K562 (cell line): ENCODE results near the gene UGP2. TPM values are rescaled to one million over a fixed set of nuclear protein-coding genes. Genes with fewer than 3 reads are reported as not detected.
A peak's percentile ranks its signal among the peaks of the same experiment; 100 is the strongest.

ENCODE experiments used
- ATAC-seq: fragments of 200-7000 bp; cut with Tn5 transposase; 3 replicates; pipeline ENCODE4 v1.9.1; 2020; ENCODE audit warnings: moderate library complexity
- BruUV-seq: library from RNA; stranded (reverse); fragments of 400-500 nt; replicated peaks from 2 replicates; lab custom pipeline; 2021; lab: Mats Ljungman, UMichigan
- CTCF ChIA-PET: fragments of 300-600 bp; formaldehyde crosslinking; extraction: SDS; loops from one replicate; lab custom pipeline; 2021; ENCODE audit warnings: low intra/inter-chr PET ratio; lab: Yijun Ruan, JAX
- POLR2A ChIA-PET: fragments of 300-600, 350-650 bp; sonication (Branson Sonifier 250); formaldehyde crosslinking; extraction: SDS; loops from one replicate; lab custom pipeline; 2021; ENCODE audit warnings: antibody characterized with exemption, inconsistent platforms; lab: Yijun Ruan, JAX
- DNase-seq, 4 experiments: peaks; one replicate each; pipeline versions ENCODE4 v3.0.0 to v3.0.0-alpha.2; 2011 to 2018; ENCODE audit warnings: low spot score in 3 of 4, mixed read lengths in 3 of 4; ENCODE audit errors: extremely low read depth in 1 of 4
- FAIRE-seq: peaks from 2 replicates; lab custom pipeline; 2011; peaks lifted over from hg19 to GRCh38; lab: Jason Lieb, UNC
- H2AFZ ChIP-seq: 2 replicates; pipeline ENCODE4 v1.6.0; 2011; ENCODE audit warnings: low read depth, low read length, control low read depth, inconsistent platforms
- H3K27ac ChIP-seq: fragments of 200-600 bp; 3 replicates; pipeline ENCODE4 v1.8.0; 2011; ENCODE audit warnings: low read depth, mild to moderate bottlenecking, control low read depth, inconsistent platforms, low read length, moderate library complexity, mixed read lengths; ENCODE audit errors: extremely low read depth
- H3K27me3 ChIP-seq, 2 experiments: fragments of 300-600 bp in 1 of 2; 2 replicates in 1 of 2; 3 replicates in 1 of 2; pipeline versions ENCODE4 v1.6.0 to v1.8.0; 2011; ENCODE audit warnings: inconsistent platforms in 2 of 2, low read length in 2 of 2, mild to moderate bottlenecking in 1 of 2, mixed read lengths in 1 of 2, moderate library complexity in 1 of 2; ENCODE audit not compliant: control insufficient read depth in 2 of 2, insufficient read depth in 2 of 2
- H3K36me3 ChIP-seq: fragments of 300-600 bp; 3 replicates; pipeline ENCODE4 v1.8.0; 2011; ENCODE audit warnings: mild to moderate bottlenecking, low read length, inconsistent platforms; ENCODE audit not compliant: control insufficient read depth, insufficient read depth
- H3K4me1 ChIP-seq, 2 experiments: fragments of 200-600 bp in 1 of 2; replicated peaks in 1 of 2; 2 replicates in 1 of 2; 3 replicates in 1 of 2; pipeline versions ENCODE4 v1.5.1 to v1.8.0; 2011; ENCODE audit warnings: inconsistent platforms in 2 of 2, low read length in 2 of 2, mild to moderate bottlenecking in 1 of 2, mixed read lengths in 1 of 2, moderate library complexity in 1 of 2; ENCODE audit not compliant: control insufficient read depth in 2 of 2, insufficient read depth in 2 of 2
- H3K4me2 ChIP-seq: 2 replicates; pipeline ENCODE4 v1.6.1; 2011; ENCODE audit warnings: low read length, control low read depth, inconsistent platforms, mixed read lengths; ENCODE audit not compliant: insufficient read depth
- H3K4me3 ChIP-seq: fragments of 200-600 bp; sonication (generic), shearing (Covaris generic); 2 replicates; pipeline ENCODE4 v1.5.1; 2016; ENCODE audit warnings: control low read depth, inconsistent platforms
- H3K79me2 ChIP-seq: fragments of 200-600 bp; 3 replicates; pipeline ENCODE4 v1.8.0; 2011; ENCODE audit warnings: low read length, inconsistent platforms; ENCODE audit not compliant: control insufficient read depth, insufficient read depth
- H3K9ac ChIP-seq, 2 experiments: 2 replicates each; pipeline versions ENCODE4 v1.6.0 to v1.6.1; 2011; ENCODE audit warnings: low read depth in 2 of 2, low read length in 2 of 2, control low read depth in 1 of 2, inconsistent platforms in 1 of 2, mild to moderate bottlenecking in 1 of 2, mixed read lengths in 1 of 2; ENCODE audit not compliant: insufficient read depth in 1 of 2
- H3K9me1 ChIP-seq: one replicate; pipeline ENCODE4 v1.6.0; 2011; ENCODE audit warnings: inconsistent platforms, mild to moderate bottlenecking, low read length, moderate library complexity; ENCODE audit not compliant: control insufficient read depth, insufficient read depth
- H3K9me3 ChIP-seq: replicated peaks from 2 replicates; pipeline ENCODE4 v1.5.1; 2011; ENCODE audit warnings: low read depth, low read length, inconsistent platforms; ENCODE audit not compliant: control insufficient read depth, insufficient read depth
- H4K20me1 ChIP-seq: replicated peaks from 2 replicates; pipeline ENCODE4 v1.6.1; 2011; ENCODE audit warnings: low read length, inconsistent platforms, mixed read lengths; ENCODE audit not compliant: control insufficient read depth, insufficient read depth
- HNRNPK ChIP-seq: fragments of 200-400 bp; formaldehyde crosslinking; IDR thresholded peaks from one replicate; pipeline ENCODE4 v1.6.1; 2018; ENCODE audit warnings: mild to moderate bottlenecking, low read depth, low read length; ENCODE audit not compliant: poor library complexity, severe bottlenecking
- NFRKB ChIP-seq: fragments of 450-650 bp; IDR thresholded peaks from 2 replicates; pipeline ENCODE4 v1.6.1; 2016; ENCODE audit warnings: low read depth
- ZNF764 ChIP-seq: fragments of 250-450 bp; sonication (Bioruptor Pico); IDR thresholded peaks from 2 replicates; pipeline ENCODE4 v1.4.0; 2020; ENCODE audit warnings: low read depth, mild to moderate bottlenecking, moderate library complexity
- in situ Hi-C: fragments of 300-500 bp; cut with MboI; formaldehyde crosslinking; loops from 4 replicates; pipeline ENCODE4 v1.15.0; 2018; ENCODE audit warnings: inconsistent platforms, mixed read lengths
- intact Hi-C: fragments of 100-400 bp; cut with micrococcal nuclease; formaldehyde crosslinking; loops from 2 replicates; pipeline ENCODE4 v1.14.2; 2022
- polyA plus RNA-seq, 8 experiments: library from polyadenylated mRNA; depleted of rRNA in 4 of 8; stranded (reverse) in 5 of 8; unstranded in 3 of 8; fragments of >200 nt; fragmentation: Nextera tagmentation in 2 of 8; fragmentation: Illumina TruSeq in 1 of 8; extraction: Ambion mirVana in 2 of 8; extraction: Trizol in 1 of 8; gene quantifications; 2 replicates each; pipeline versions ENCODE4 v1.2.1 to v1.2.3, GENCODE V29; 2011 to 2014; ENCODE audit warnings: inconsistent platforms in 1 of 8, missing spikeins in 1 of 8
- total RNA-seq, 7 experiments: library from RNA; depleted of rRNA in 6 of 7; stranded (reverse); fragments of >200 nt in 6 of 7; fragmentation: Illumina TruSeq in 2 of 7; extraction: Trizol in 2 of 7; gene quantifications; 2 replicates each; pipeline versions ENCODE4 v1.2.1 to v1.2.3, GENCODE V29; 2011 to 2021; ENCODE audit warnings: low replicate concordance in 1 of 7
- TF ChIP-seq, protein P1 (sequence below): fragments of 250-450 bp; sonication (Bioruptor Pico); IDR thresholded peaks from 2 replicates; pipeline ENCODE4 v1.4.0; 2020; ENCODE audit warnings: mild to moderate bottlenecking
- TF ChIP-seq, protein P2 (sequence below): sonication (generic); IDR thresholded peaks from 2 replicates; pipeline ENCODE4 v1.6.1; 2016
- TF ChIP-seq, protein P3 (sequence below), 2 experiments: IDR thresholded peaks in 1 of 2; conservative IDR thresholded peaks in 1 of 2; 2 replicates each; pipeline ENCODE4 v1.6.1; 2016; ENCODE audit warnings: low read depth in 2 of 2, mild to moderate bottlenecking in 1 of 2, missing compliant biosample characterization in 1 of 2, missing genetic modification characterization in 1 of 2, moderate library complexity in 1 of 2
- TF ChIP-seq, protein P4 (sequence below): fragments of 200-800 bp; sonication (Bioruptor generic); IDR thresholded peaks from 2 replicates; pipeline ENCODE4 v1.6.1; 2016; ENCODE audit warnings: missing genetic modification characterization, missing compliant biosample characterization
- TF ChIP-seq, protein P5 (sequence below): fragments of 250-450 bp; sonication (Bioruptor Pico); IDR thresholded peaks from 2 replicates; pipeline ENCODE4 v1.5.0; 2020; ENCODE audit warnings: mild to moderate bottlenecking

UGP2 gene
- total and polyA plus RNA-seq, 9 of the 15 experiments (the other 6 are each of a cell fraction or from before 2014, with no cell fraction given) = 25.2 to 69.3 (median 58.9) TPM

DNA sequence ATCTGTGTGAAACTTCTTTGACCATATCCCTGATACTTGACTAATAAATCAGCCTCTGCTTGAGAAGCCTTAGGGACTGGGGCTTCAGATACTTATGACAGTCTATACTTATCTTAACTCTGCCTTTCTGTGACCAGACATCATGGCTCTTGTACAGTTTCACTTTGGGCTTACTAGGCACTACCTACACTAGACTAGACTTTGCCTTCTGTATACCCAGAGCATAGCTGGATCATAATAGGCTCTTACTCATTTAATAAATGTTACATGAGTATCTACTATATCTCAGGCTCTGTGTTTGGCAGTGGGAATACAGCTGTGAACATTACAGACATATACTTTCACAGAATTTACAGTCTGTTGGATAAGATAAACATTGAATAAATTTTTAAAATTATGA lies 9.0 kb downstream of the UGP2 start:
- no peak overlapping the region for H3K27ac ChIP-seq
- H2AFZ ChIP-seq = no peak overlapping the region
- DNase-seq = peak in 2 of 4 experiments; percentile 22 to 42
- FAIRE-seq = peak; percentile 51
- no peaks in the 10 kb centered on the region for H3K27me3 ChIP-seq
- H4K20me1 ChIP-seq = peaks cover 8% of the 10 kb centered on the region; the same call in 1 of the 2 replicates
- H3K36me3 ChIP-seq = peaks cover 2% of the 10 kb centered on the region; the same call in 2 of the 3 replicates
- no peaks in the 10 kb centered on the region for H3K9me3 ChIP-seq
- peak; percentile 87 for ATAC-seq
- ChIA-PET POLR2A (interaction anchor here (1.2 to 6.2 kb wide), 2 partner anchors 9 to 25 kb away, joined by 6 to 47 read pairs; partner anchors contain the start of gene UGP2), CTCF (no interaction called here)
- H3K9ac ChIP-seq = no peak overlapping the region
- in situ Hi-C loops (no loop called here), intact Hi-C loops (no loop called here)
- 0 out of 2 replicates have a peak overlapping the region, but pooled peaks have one; percentile 21 for H3K4me2 ChIP-seq
- BruUV-seq = no TSS peak
- H3K4me1 ChIP-seq = peaks cover 0 to 42% of the 10 kb centered on the region in 2 experiments; a peak in 4 of 5 replicates
- H3K9me1 ChIP-seq = no peaks in the 10 kb centered on the region
- peaks cover 92% of the 10 kb centered on the region for H3K79me2 ChIP-seq
- no peak overlapping the region for H3K4me3 ChIP-seq
- TF ChIP-seq, protein P1, sequence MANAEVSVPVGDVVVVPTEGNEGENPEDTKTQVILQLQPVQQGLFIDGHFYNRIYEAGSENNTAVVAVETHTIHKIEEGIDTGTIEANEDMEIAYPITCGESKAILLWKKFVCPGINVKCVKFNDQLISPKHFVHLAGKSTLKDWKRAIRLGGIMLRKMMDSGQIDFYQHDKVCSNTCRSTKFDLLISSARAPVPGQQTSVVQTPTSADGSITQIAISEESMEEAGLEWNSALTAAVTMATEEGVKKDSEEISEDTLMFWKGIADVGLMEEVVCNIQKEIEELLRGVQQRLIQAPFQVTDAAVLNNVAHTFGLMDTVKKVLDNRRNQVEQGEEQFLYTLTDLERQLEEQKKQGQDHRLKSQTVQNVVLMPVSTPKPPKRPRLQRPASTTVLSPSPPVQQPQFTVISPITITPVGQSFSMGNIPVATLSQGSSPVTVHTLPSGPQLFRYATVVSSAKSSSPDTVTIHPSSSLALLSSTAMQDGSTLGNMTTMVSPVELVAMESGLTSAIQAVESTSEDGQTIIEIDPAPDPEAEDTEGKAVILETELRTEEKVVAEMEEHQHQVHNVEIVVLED = no peak
- TF ChIP-seq, protein P2, sequence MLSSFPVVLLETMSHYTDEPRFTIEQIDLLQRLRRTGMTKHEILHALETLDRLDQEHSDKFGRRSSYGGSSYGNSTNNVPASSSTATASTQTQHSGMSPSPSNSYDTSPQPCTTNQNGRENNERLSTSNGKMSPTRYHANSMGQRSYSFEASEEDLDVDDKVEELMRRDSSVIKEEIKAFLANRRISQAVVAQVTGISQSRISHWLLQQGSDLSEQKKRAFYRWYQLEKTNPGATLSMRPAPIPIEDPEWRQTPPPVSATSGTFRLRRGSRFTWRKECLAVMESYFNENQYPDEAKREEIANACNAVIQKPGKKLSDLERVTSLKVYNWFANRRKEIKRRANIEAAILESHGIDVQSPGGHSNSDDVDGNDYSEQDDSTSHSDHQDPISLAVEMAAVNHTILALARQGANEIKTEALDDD = peak; percentile 66; the same call in 1 of the 2 replicates
- TF ChIP-seq, protein P3, sequence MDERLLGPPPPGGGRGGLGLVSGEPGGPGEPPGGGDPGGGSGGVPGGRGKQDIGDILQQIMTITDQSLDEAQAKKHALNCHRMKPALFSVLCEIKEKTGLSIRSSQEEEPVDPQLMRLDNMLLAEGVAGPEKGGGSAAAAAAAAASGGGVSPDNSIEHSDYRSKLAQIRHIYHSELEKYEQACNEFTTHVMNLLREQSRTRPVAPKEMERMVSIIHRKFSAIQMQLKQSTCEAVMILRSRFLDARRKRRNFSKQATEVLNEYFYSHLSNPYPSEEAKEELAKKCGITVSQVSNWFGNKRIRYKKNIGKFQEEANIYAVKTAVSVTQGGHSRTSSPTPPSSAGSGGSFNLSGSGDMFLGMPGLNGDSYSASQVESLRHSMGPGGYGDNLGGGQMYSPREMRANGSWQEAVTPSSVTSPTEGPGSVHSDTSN (CRISPR knock-in tag; IDR thresholded peaks at IDR 0.05; ENCODE audit: low read depth) = no peak
- TF ChIP-seq, protein P3 (tag; conservative IDR thresholded peaks at IDR 0.05; ENCODE audit: low read depth) = peak; percentile 42; the same call in 1 of the 2 replicates
- no peak for TF ChIP-seq ZNF764 (CRISPR knock-in tag)
- TF ChIP-seq NFRKB = no peak
- TF ChIP-seq, protein P4, sequence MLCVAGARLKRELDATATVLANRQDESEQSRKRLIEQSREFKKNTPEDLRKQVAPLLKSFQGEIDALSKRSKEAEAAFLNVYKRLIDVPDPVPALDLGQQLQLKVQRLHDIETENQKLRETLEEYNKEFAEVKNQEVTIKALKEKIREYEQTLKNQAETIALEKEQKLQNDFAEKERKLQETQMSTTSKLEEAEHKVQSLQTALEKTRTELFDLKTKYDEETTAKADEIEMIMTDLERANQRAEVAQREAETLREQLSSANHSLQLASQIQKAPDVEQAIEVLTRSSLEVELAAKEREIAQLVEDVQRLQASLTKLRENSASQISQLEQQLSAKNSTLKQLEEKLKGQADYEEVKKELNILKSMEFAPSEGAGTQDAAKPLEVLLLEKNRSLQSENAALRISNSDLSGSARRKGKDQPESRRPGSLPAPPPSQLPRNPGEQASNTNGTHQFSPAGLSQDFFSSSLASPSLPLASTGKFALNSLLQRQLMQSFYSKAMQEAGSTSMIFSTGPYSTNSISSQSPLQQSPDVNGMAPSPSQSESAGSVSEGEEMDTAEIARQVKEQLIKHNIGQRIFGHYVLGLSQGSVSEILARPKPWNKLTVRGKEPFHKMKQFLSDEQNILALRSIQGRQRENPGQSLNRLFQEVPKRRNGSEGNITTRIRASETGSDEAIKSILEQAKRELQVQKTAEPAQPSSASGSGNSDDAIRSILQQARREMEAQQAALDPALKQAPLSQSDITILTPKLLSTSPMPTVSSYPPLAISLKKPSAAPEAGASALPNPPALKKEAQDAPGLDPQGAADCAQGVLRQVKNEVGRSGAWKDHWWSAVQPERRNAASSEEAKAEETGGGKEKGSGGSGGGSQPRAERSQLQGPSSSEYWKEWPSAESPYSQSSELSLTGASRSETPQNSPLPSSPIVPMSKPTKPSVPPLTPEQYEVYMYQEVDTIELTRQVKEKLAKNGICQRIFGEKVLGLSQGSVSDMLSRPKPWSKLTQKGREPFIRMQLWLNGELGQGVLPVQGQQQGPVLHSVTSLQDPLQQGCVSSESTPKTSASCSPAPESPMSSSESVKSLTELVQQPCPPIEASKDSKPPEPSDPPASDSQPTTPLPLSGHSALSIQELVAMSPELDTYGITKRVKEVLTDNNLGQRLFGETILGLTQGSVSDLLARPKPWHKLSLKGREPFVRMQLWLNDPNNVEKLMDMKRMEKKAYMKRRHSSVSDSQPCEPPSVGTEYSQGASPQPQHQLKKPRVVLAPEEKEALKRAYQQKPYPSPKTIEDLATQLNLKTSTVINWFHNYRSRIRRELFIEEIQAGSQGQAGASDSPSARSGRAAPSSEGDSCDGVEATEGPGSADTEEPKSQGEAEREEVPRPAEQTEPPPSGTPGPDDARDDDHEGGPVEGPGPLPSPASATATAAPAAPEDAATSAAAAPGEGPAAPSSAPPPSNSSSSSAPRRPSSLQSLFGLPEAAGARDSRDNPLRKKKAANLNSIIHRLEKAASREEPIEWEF (CRISPR knock-in tag) = no peak
- no peak for TF ChIP-seq HNRNPK
- TF ChIP-seq, protein P5, sequence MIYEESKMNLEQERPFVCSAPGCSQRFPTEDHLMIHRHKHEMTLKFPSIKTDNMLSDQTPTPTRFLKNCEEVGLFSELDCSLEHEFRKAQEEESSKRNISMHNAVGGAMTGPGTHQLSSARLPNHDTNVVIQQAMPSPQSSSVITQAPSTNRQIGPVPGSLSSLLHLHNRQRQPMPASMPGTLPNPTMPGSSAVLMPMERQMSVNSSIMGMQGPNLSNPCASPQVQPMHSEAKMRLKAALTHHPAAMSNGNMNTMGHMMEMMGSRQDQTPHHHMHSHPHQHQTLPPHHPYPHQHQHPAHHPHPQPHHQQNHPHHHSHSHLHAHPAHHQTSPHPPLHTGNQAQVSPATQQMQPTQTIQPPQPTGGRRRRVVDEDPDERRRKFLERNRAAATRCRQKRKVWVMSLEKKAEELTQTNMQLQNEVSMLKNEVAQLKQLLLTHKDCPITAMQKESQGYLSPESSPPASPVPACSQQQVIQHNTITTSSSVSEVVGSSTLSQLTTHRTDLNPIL (CRISPR knock-in tag) = no peak
